Stimulated activated naive CD8-positive, alpha-beta T cell treated with anti-CD3 and anti-CD28 coated beads, Interleukin-15, amount 100 ng/mL, for 72 hours (primary cell): Measurements from ENCODE around the gene CCDC88C.

Experiments
- ATAC-seq: fragments of 150-1000 bp; cut with Tn5 transposase; 2 replicates; pipeline ENCODE4 v1.10.0; 2021; ENCODE audit warnings: mild to moderate bottlenecking, moderate library complexity
- DNase-seq, 2 donors: peaks; one replicate each; pipeline ENCODE4 v3.0.0; 2021 to 2022
- H3K27ac Mint-ChIP-seq, 2 donors: one replicate each; pipeline ENCODE4 v1.8.0; 2022; ENCODE audit warnings: mild to moderate bottlenecking in 2 of 2, mixed read lengths in 2 of 2, moderate library complexity in 2 of 2
- H3K27me3 Mint-ChIP-seq: one replicate; pipeline ENCODE4 v1.8.0; 2022; ENCODE audit warnings: mixed read lengths
- H3K4me1 Mint-ChIP-seq: one replicate; pipeline ENCODE4 v1.8.0; 2022; ENCODE audit warnings: mild to moderate bottlenecking, mixed read lengths
- H3K4me3 Mint-ChIP-seq, 2 donors: one replicate each; pipeline ENCODE4 v1.8.0; 2022; ENCODE audit warnings: mild to moderate bottlenecking in 2 of 2, mixed read lengths in 2 of 2, moderate library complexity in 1 of 2
- H3K9me3 Mint-ChIP-seq, 2 donors: one replicate each; pipeline ENCODE4 v1.8.0; 2022; ENCODE audit warnings: mixed read lengths in 2 of 2

CCDC88C gene

GRCh38 chr14:91321131-91321530 is 96.5 kb downstream of the CCDC88C start:
- H3K4me3 Mint-ChIP-seq: no peak overlapping the region
- H3K4me1 Mint-ChIP-seq: peaks cover 100% of the 10 kb centered on the region
- H3K9me3 Mint-ChIP-seq: no peaks in the 10 kb centered on the region
- no peak overlapping the region for H3K27ac Mint-ChIP-seq
- DNase-seq (no peak), ATAC-seq (no peak)
- no peaks in the 10 kb centered on the region for H3K27me3 Mint-ChIP-seq

DNA sequence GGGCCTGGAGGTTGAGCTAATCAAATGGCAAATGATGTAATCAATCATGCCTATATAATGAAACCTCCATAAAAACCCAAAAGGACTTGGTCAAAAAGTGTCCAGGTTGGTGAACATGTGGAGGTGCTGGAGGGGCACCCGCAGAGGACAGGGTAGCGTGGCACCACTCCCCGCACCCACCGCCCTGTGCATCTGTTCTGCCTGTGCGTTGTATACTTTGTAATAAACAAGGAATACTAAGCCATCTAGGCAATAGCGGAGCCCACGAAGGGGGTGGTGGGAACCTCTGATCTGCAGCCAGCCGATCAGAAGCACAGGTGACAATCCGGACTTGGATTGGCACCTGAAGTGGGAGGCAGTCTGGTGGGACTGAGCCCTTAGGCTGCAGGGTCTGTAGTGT is 97.4 kb downstream of the CCDC88C start:
- H3K9me3 Mint-ChIP-seq: no peaks in the 10 kb centered on the region
- DNase-seq (no peak), ATAC-seq (no peak)
- H3K27ac Mint-ChIP-seq: no peak overlapping the region
- no peaks in the 10 kb centered on the region for H3K27me3 Mint-ChIP-seq
- peaks cover 100% of the 10 kb centered on the region for H3K4me1 Mint-ChIP-seq
- no peak overlapping the region for H3K4me3 Mint-ChIP-seq

DNA sequence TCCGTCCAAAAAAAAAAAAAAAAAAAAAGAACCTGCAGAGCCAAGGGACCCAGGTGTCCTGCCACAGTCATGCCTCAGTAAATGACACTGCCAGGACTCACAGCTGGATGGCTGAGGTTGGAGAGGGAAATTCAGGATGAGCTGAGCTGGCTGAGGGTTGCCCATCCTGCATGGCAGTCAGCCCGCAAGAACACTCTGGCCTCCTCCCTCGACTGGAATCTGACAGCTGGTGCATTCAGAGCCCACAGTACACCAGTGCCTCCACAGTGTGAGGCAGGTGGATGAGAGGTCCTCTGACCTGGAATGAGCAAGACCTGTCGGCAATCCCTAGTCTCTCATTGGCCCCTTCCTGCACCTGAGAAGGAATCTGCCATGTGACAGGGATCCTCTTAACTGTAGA is 98.7 kb downstream of the CCDC88C start:
- Mint-ChIP-seq H3K4me1 (peaks cover 100% of the 10 kb centered on the region), H3K27ac (no peak overlapping the region), H3K27me3 (no peaks in the 10 kb centered on the region), H3K4me3 (no peak overlapping the region), H3K9me3 (no peaks in the 10 kb centered on the region)
- DNase-seq: no peak
- ATAC-seq: no peak

GRCh38 chr14:91317381-91318308 is 100.0 kb downstream of the CCDC88C start:
- peak overlapping the region; percentile 94 to 97 for H3K27ac Mint-ChIP-seq
- DNase-seq (peak; percentile 81 to 91), ATAC-seq (peak; percentile 78)
- H3K4me1 Mint-ChIP-seq: peaks cover 100% of the 10 kb centered on the region
- H3K4me3 Mint-ChIP-seq: peak overlapping the region; percentile 65 to 81
- H3K27me3 Mint-ChIP-seq: no peaks in the 10 kb centered on the region
- H3K9me3 Mint-ChIP-seq: no peaks in the 10 kb centered on the region

GRCh38 chr14:91316761-91317160 is 100.9 kb downstream of the CCDC88C start:
- DNase-seq: no peak
- ATAC-seq: no peak
- Mint-ChIP-seq H3K27me3 (no peaks in the 10 kb centered on the region), H3K4me3 (peak overlapping the region; percentile 65 to 81), H3K4me1 (peaks cover 91% of the 10 kb centered on the region), H3K27ac (peak overlapping the region in 1 of 2 donors; percentile 88), H3K9me3 (no peaks in the 10 kb centered on the region)

- ATAC-seq (peak; percentile 86), DNase-seq (peak; percentile 85 to 96)
- Mint-ChIP-seq H3K9me3 (no peaks in the 10 kb centered on the region), H3K4me1 (peaks cover 90% of the 10 kb centered on the region), H3K4me3 (peak overlapping the region; percentile 65 to 81), H3K27me3 (no peaks in the 10 kb centered on the region), H3K27ac (peak overlapping the region; percentile 21 to 88)
These were observed 101.8 kb downstream of the CCDC88C start for GRCh38 chr14:91315844-91316267.

DNA sequence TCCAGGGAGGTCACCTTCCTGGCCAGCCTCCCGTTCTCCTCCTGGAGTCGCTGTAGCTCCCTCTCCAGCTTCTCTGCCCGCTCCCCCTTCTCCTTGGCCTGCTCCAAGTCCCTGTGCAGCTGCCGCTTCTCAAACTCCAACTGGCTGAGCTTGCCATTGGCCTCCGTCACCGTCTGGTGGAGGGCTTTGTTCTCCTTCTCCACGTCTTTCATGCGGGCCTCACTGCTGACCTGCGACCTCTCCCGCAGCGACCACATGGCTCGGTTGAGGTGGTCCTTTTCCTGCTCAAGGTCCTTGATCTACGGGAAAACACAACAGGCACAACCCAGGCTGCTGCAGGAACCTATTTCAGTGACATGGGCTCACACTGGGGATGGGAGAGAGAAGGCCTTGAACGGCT is 103.8 kb downstream of the CCDC88C start:
- Mint-ChIP-seq H3K4me1 (peaks cover 86% of the 10 kb centered on the region), H3K27me3 (no peaks in the 10 kb centered on the region), H3K27ac (peak overlapping the region; percentile 28 to 89), H3K9me3 (no peaks in the 10 kb centered on the region), H3K4me3 (peak overlapping the region in 1 of 2 donors; percentile 68)
- no peak for ATAC-seq
- no peak for DNase-seq

DNA sequence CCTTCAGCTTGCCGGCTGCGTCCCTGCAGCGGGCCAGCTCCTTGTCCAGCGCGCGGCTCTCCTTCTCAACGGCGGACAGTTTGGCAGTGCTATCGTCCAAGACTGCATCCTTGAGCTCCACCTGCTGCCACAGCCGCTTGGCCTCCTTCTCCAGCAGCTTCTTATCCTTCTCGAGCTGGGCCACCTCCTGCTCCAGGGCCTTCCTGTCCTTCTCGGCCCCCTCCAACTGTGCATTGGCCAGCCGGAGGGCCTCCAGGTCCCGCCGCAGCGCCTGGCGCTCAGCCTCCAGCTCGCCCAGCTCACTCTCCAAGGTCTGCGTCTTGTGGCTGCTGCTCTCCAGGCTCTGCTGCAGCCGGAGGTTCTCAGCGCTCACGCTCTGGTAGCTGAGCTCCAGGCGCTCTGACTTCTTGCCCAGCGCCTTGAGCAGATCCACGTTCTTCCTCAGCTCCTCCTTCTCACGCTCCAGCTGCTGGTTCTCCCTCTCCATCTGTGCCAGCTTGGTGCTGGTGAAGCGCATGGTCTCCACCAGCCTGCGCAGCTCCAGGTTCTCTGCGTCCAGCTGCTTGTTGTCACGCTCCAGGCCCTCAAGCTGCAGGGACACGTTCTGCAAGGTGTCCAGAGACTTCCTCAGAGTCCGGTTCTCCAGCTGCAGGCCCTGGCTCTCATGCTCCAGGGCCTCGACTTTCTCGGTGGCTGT is 104.3 kb downstream of the CCDC88C start:
- no peaks in the 10 kb centered on the region for H3K9me3 Mint-ChIP-seq
- H3K4me1 Mint-ChIP-seq: peaks cover 81% of the 10 kb centered on the region
- peak overlapping the region in 1 of 2 donors; percentile 89 for H3K27ac Mint-ChIP-seq
- DNase-seq: no peak
- ATAC-seq: no peak
- H3K27me3 Mint-ChIP-seq: no peaks in the 10 kb centered on the region
- H3K4me3 Mint-ChIP-seq: peak overlapping the region in 1 of 2 donors; percentile 68

GRCh38 chr14:91311284-91311662 is 106.3 kb downstream of the CCDC88C start:
- DNase-seq: peak in 1 of 2 donors; percentile 56
- Mint-ChIP-seq H3K27me3 (no peaks in the 10 kb centered on the region), H3K27ac (peak overlapping the region; percentile 89 to 92), H3K9me3 (no peaks in the 10 kb centered on the region), H3K4me1 (peaks cover 72% of the 10 kb centered on the region), H3K4me3 (peak overlapping the region; percentile 61 to 69)
- peak; percentile 61 for ATAC-seq

DNA sequence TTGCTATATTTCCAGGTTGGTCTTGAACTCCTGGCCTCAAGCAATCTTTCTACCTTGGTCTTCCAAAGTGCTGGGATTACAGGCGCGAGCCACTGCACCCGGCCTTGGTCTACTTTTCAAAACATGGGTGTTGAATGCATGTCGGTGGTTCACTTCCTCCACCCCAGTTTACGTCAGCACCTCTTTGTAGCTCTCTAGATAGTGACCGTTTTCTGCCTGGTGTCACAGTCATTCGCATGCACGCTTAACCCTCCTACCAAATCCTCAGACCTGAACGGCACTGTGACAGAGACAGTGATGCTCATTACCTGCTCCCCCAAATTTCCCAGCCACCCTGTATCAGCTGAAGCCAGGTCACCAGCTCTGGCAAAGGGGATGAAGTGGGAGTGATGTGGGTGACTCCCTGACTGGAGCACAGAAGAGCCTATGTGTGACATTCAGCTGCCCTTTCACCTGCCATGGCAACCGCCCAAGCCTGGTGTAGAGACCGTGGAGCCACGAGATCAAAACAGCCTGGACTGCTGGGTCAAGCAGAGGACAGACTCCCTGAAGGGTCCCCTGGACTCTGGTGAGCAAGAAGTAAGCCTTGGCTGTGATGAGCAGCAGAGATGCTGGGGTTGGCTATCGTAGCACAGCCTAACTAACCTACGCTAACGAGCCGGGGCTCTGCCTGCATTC is 106.9 kb downstream of the CCDC88C start:
- no peaks in the 10 kb centered on the region for H3K27me3 Mint-ChIP-seq
- H3K4me1 Mint-ChIP-seq: peaks cover 72% of the 10 kb centered on the region
- ATAC-seq (peak; percentile 79), DNase-seq (peak in 1 of 2 donors; percentile 52)
- peak overlapping the region; percentile 61 to 69 for H3K4me3 Mint-ChIP-seq
- H3K9me3 Mint-ChIP-seq: no peaks in the 10 kb centered on the region
- peak overlapping the region; percentile 89 to 92 for H3K27ac Mint-ChIP-seq

GRCh38 chr14:91309756-91310280 is 107.8 kb downstream of the CCDC88C start:
- no peaks in the 10 kb centered on the region for H3K9me3 Mint-ChIP-seq
- peaks cover 68% of the 10 kb centered on the region for H3K4me1 Mint-ChIP-seq
- ATAC-seq (no peak), DNase-seq (no peak)
- H3K27me3 Mint-ChIP-seq: no peaks in the 10 kb centered on the region
- H3K27ac Mint-ChIP-seq: peak overlapping the region in 1 of 2 donors; percentile 63
- no peak overlapping the region for H3K4me3 Mint-ChIP-seq

DNA sequence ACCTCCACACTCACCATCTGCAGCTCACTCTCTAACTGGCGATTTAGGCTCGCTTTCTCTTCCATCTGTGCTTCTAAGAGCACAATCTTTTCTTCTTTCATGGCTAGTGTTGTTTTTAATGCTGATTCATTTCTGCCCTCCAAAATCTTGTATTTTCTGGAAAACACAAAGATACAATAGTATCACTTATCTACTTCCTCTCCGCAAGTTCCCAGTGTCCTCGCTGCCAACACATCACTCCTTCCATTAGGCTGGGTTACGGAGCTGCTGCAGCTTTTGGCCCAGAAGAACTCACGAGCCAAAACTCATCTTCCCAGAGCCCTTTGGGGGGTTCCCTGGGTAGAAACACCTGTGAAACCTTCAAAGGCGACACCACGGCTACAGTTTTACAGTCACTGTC is 109.3 kb downstream of the CCDC88C start:
- H3K27ac Mint-ChIP-seq: no peak overlapping the region
- H3K27me3 Mint-ChIP-seq: no peaks in the 10 kb centered on the region
- H3K9me3 Mint-ChIP-seq: no peaks in the 10 kb centered on the region
- no peak for ATAC-seq
- no peak overlapping the region for H3K4me3 Mint-ChIP-seq
- H3K4me1 Mint-ChIP-seq: peaks cover 63% of the 10 kb centered on the region
- DNase-seq: no peak

DNA sequence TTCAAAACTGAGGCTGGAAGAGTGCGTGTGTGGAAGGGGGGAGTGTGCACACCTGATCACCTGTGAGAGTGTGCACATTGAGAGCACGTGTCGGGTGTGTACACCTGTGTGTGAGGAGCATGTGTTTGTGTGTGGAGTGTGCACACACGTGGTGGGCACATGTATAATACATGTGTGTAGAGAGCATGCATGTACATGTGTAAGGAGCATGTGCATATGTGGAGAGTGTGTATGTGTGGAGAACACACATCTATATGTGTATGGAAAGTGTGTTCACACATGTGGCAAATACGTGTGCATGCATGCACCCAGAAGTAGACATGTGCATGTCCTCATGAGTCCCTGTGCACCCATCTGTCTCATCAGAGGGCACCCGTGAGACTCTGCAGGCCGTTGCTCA is 110.0 kb downstream of the CCDC88C start:
- Mint-ChIP-seq H3K27ac (no peak overlapping the region), H3K9me3 (no peaks in the 10 kb centered on the region), H3K4me3 (no peak overlapping the region), H3K4me1 (peaks cover 63% of the 10 kb centered on the region), H3K27me3 (no peaks in the 10 kb centered on the region)
- ATAC-seq (no peak), DNase-seq (no peak)

DNA sequence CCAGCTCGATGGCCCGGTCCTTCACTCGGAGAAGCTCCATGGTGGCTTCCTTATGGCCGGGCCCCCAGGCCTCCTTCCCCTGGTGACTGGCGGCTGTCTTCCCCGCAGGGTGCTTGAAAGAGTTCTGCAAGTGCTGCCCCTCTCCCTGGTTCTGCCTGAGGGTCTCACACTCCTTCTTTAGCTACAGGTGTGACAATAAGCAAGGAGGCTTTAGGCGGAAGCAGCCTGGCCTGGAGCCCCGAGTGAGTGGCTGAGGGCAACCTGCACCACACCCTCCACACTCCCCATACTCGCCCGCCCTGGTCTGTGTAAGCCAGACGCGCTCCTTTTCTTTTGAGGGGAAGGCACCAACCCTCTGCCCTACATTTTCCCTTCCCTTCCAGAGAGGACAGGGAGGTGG is 110.6 kb downstream of the CCDC88C start:
- Mint-ChIP-seq H3K27ac (peak overlapping the region in 1 of 2 donors; percentile 6), H3K4me1 (peaks cover 69% of the 10 kb centered on the region), H3K9me3 (no peaks in the 10 kb centered on the region), H3K4me3 (no peak overlapping the region), H3K27me3 (no peaks in the 10 kb centered on the region)
- ATAC-seq (no peak), DNase-seq (no peak)

DNA sequence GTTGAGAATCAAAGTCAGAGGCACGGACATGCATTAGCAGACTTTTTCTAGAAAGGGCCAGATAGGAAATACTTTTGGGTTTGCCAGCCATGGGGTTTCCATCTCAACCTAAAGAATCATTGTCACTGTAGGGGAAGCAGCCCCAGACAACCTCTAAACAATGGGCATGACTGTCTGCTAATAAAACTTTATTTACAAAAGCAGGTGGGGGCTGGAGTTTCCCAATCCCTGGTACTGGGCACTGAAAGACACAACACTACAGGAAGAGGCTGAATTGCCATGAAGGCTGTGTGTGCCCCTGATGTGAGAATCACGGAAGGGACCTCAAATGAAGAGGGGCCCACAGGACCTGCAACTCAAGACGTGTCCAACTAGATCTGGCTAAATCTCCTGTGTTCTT is 111.1 kb downstream of the CCDC88C start:
- DNase-seq (no peak), ATAC-seq (no peak)
- H3K4me3 Mint-ChIP-seq: no peak overlapping the region
- H3K4me1 Mint-ChIP-seq: peaks cover 72% of the 10 kb centered on the region
- H3K27me3 Mint-ChIP-seq: no peaks in the 10 kb centered on the region
- peak overlapping the region in 1 of 2 donors; percentile 63 for H3K27ac Mint-ChIP-seq
- H3K9me3 Mint-ChIP-seq: no peaks in the 10 kb centered on the region
